ENCODE data around the gene NTNG2. TPM values are rescaled to one million over a fixed set of nuclear protein-coding genes. Genes with fewer than 3 reads are reported as not detected.

Gene NTNG2
- total RNA-seq, 1 donor from 2014 or later, result 3.0 TPM

- TF ChIP-seq CTCF (IDR thresholded peaks at IDR 0.05), result no peak
- no peak overlapping the region for H3K27ac Mint-ChIP-seq (ENCODE audit: unreplicated experiment)
- no peak for DNase-seq (ENCODE audit: low spot score)
- H3K9me3 Mint-ChIP-seq (ENCODE audit: low read depth), result no peaks in the 10 kb centered on the region
- no peaks in the 10 kb centered on the region for H3K36me3 Mint-ChIP-seq (ENCODE audit: low read depth)
- peaks cover 4% of the 10 kb centered on the region for H3K27me3 Mint-ChIP-seq (ENCODE audit: low read depth)
- H3K4me1 Mint-ChIP-seq (ENCODE audit: low read depth), result no peaks in the 10 kb centered on the region
- no peak overlapping the region for H3K4me3 Mint-ChIP-seq (ENCODE audit: unreplicated experiment)
These were observed 31.6 kb downstream of the NTNG2 start for GRCh38 chr9:132193227-132194124.

GRCh38 chr9:132194508-132194907 is 32.6 kb downstream of the NTNG2 start:
- no peaks in the 10 kb centered on the region for H3K9me3 Mint-ChIP-seq (ENCODE audit: low read depth)
- H3K4me3 Mint-ChIP-seq (ENCODE audit: unreplicated experiment), result no peak overlapping the region
- H3K4me1 Mint-ChIP-seq (ENCODE audit: low read depth), result no peaks in the 10 kb centered on the region
- peaks cover 4% of the 10 kb centered on the region for H3K27me3 Mint-ChIP-seq (ENCODE audit: low read depth)
- DNase-seq (ENCODE audit: low spot score), result no peak
- H3K27ac Mint-ChIP-seq (ENCODE audit: unreplicated experiment), result no peak overlapping the region
- no peaks in the 10 kb centered on the region for H3K36me3 Mint-ChIP-seq (ENCODE audit: low read depth)
- TF ChIP-seq CTCF (IDR thresholded peaks at IDR 0.05), result no peak

- H3K36me3 Mint-ChIP-seq (ENCODE audit: low read depth), result no peaks in the 10 kb centered on the region
- H3K4me1 Mint-ChIP-seq (ENCODE audit: low read depth), result no peaks in the 10 kb centered on the region
- H3K27ac Mint-ChIP-seq (ENCODE audit: unreplicated experiment), result no peak overlapping the region
- H3K27me3 Mint-ChIP-seq (ENCODE audit: low read depth), result peaks cover 14% of the 10 kb centered on the region
- TF ChIP-seq CTCF (IDR thresholded peaks at IDR 0.05), result no peak
- no peaks in the 10 kb centered on the region for H3K9me3 Mint-ChIP-seq (ENCODE audit: low read depth)
- DNase-seq (ENCODE audit: low spot score), result no peak
- no peak overlapping the region for H3K4me3 Mint-ChIP-seq (ENCODE audit: unreplicated experiment)
These were observed 35.5 kb downstream of the NTNG2 start for GRCh38 chr9:132197315-132197714.

GRCh38 chr9:132197856-132198550 is 36.1 kb downstream of the NTNG2 start:
- H3K4me3 Mint-ChIP-seq (ENCODE audit: unreplicated experiment), result no peak overlapping the region
- H3K27ac Mint-ChIP-seq (ENCODE audit: unreplicated experiment), result no peak overlapping the region
- peaks cover 21% of the 10 kb centered on the region for H3K27me3 Mint-ChIP-seq (ENCODE audit: low read depth)
- no peak for DNase-seq (ENCODE audit: low spot score)
- no peaks in the 10 kb centered on the region for H3K36me3 Mint-ChIP-seq (ENCODE audit: low read depth)
- H3K9me3 Mint-ChIP-seq (ENCODE audit: low read depth), result no peaks in the 10 kb centered on the region
- H3K4me1 Mint-ChIP-seq (ENCODE audit: low read depth), result no peaks in the 10 kb centered on the region
- TF ChIP-seq CTCF (IDR thresholded peaks at IDR 0.05), result no peak

- no peak for TF ChIP-seq CTCF (IDR thresholded peaks at IDR 0.05)
- Mint-ChIP-seq H3K4me3 (ENCODE audit: unreplicated experiment) (no peak overlapping the region), H3K27me3 (ENCODE audit: low read depth) (peaks cover 25% of the 10 kb centered on the region), H3K27ac (ENCODE audit: unreplicated experiment) (no peak overlapping the region), H3K4me1 (ENCODE audit: low read depth) (no peaks in the 10 kb centered on the region), H3K36me3 (ENCODE audit: low read depth) (no peaks in the 10 kb centered on the region), H3K9me3 (ENCODE audit: low read depth) (no peaks in the 10 kb centered on the region)
- no peak for DNase-seq (ENCODE audit: low spot score)
These were observed 37.2 kb downstream of the NTNG2 start for GRCh38 chr9:132199056-132199455.
